Body of pancreas (tissue), 4 donors: Measurements from ENCODE around the gene CDC42EP5. TPM values are rescaled to one million over a fixed set of nuclear protein-coding genes. Genes with fewer than 3 reads are reported as not detected.

Experiments
- ATAC-seq: fragments of 150-250 bp; one replicate; pipeline ENCODE4 v1.9.1; 2016
- DNase-seq, 4 donors: peaks; one replicate each; pipeline ENCODE4 v3.0.0-alpha.2; 2019
- H3K27ac ChIP-seq, 4 donors: fragments of 200-600 bp; sonication (generic); 1 replicate in 3 of 4; 2 replicates in 1 of 4; pipeline versions ENCODE4 v1.5.1 to v1.6.1; 2016 to 2019; ENCODE audit warnings: mild to moderate bottlenecking in 1 of 4, mixed read lengths in 1 of 4, moderate library complexity in 1 of 4
- H3K27me3 ChIP-seq, 2 donors: fragments of 200-600 bp; sonication (generic); one replicate each; pipeline ENCODE4 v1.6.0; 2016; ENCODE audit warnings: mild to moderate bottlenecking in 1 of 2
- H3K36me3 ChIP-seq, 2 donors: fragments of 200-600 bp; sonication (generic); replicated peaks in 1 of 2; 2 replicates each; pipeline ENCODE4 v1.5.1; 2016; ENCODE audit warnings: low read depth in 2 of 2; ENCODE audit not compliant: insufficient read depth in 1 of 2
- H3K4me1 ChIP-seq: fragments of 200-600 bp; sonication (generic); one replicate; pipeline ENCODE4 v1.6.0; 2016
- H3K4me3 ChIP-seq, 2 donors: fragments of 200-600 bp; sonication (generic); 1 replicate in 1 of 2; 2 replicates in 1 of 2; pipeline ENCODE4 v1.5.1; 2016 to 2019
- H3K9me3 ChIP-seq, 3 donors: fragments of 200-600 bp; sonication (generic); 1 replicate in 2 of 3; 2 replicates in 1 of 3; pipeline ENCODE4 v1.5.1; 2016
- CTCF ChIP-seq, 7 experiments: fragments of 450-650 bp in 4 of 7; fragments of 200-600 bp in 3 of 7; sonication (generic) in 3 of 7; IDR thresholded peaks; one replicate each; pipeline ENCODE4 v1.5.1; 2016 to 2019; ENCODE audit warnings: antibody characterized with exemption in 7 of 7
- POLR2A ChIP-seq, 3 donors: fragments of 450-650 bp; IDR thresholded peaks; one replicate each; pipeline ENCODE4 v1.6.1; 2016; ENCODE audit warnings: antibody characterized with exemption in 3 of 3, mild to moderate bottlenecking in 2 of 3
- WGBS, 2 donors: methylation state at CpG; one replicate each; pipeline ENCODE4 v1.1.5; 2017; 5-methylcytosine and 5-hydroxymethylcytosine counted together
- intact Hi-C: fragments of 100-400 bp; cut with DNase I; formaldehyde crosslinking; loops from one replicate; pipeline ENCODE4 v1.15.1; 2023
- total RNA-seq, 2 donors: library from RNA; depleted of rRNA; stranded (reverse); fragments of >200 nt; gene quantifications; one replicate each; pipeline ENCODE4 v1.1.0, GENCODE V29; 2016

Gene CDC42EP5
- total RNA-seq, 2 donors from 2014 or later, result 18.2 to 92.9 TPM

- H3K36me3 ChIP-seq, result peaks cover 26 to 47% of the 10 kb centered on the region in 2 donors
- TF ChIP-seq CTCF (IDR thresholded peaks at IDR 0.05), result no peak
- peak; percentile 25 to 58 (median 57) for TF ChIP-seq POLR2A (IDR thresholded peaks at IDR 0.05)
- no peak overlapping the region for H3K4me3 ChIP-seq
- peaks cover 65% of the 10 kb centered on the region for H3K4me1 ChIP-seq
- ATAC-seq (no peak), DNase-seq (peak; percentile 79 to 92 (median 84))
- H3K9me3 ChIP-seq, result no peaks in the 10 kb centered on the region
- H3K27ac ChIP-seq, result peak overlapping the region; percentile 66 to 99 (median 98)
- 0 to 37% methylated on average over 4 to 15 of the region's 16 CpGs for WGBS, 2 donors
- intact Hi-C loops, result loop anchor here (10.0 kb wide), 1 partner anchor 1215 kb away; the partner anchor contains the start of gene EPN1
- no peaks in the 10 kb centered on the region for H3K27me3 ChIP-seq
Observed at GRCh38 chr19:54459282-54460229, 13.5 kb downstream of the CDC42EP5 start.

DNA sequence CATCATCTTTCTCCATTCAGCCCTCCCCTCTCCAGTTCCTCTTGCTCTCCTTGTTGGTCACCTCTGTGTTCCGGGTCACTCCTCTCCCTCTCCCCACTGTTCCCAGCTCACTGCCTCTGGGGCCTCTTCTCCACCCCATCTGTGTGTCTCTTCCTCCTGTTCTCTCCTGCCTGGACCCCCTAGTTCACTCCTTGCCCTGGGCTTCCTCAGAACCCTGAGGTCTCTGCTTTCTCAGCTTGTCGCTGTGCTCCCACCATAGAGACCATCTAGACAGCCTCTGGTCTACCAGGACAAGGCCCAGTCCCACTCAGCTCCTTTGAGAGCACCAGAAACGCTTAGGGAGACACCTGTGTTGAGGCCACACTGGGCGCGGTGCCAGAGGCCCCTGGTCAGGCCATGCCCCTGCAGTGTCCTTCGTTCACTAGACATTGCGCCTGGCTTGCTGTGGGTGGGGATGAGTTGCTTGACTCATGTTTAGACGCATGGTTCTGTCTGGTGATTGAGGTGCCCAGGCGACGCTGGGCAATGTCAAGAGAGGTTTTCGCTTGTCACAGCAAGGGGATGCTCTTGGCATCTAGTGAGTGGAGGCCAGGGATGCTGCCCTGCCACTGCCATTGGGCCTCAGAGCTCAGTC is 14.3 kb downstream of the CDC42EP5 start:
- DNase-seq, result no peak
- peaks cover 29 to 55% of the 10 kb centered on the region in 2 donors for H3K36me3 ChIP-seq
- ATAC-seq, result no peak
- TF ChIP-seq POLR2A (IDR thresholded peaks at IDR 0.05) (peak in 1 of 3 donors; percentile 6), CTCF (IDR thresholded peaks at IDR 0.05) (no peak)
- H3K27ac ChIP-seq, result peak overlapping the region; percentile 66 to 99 (median 98)
- intact Hi-C loops, result loop anchor here (10.0 kb wide), 1 partner anchor 1216 kb away; the partner anchor contains the start of gene EPN1
- WGBS, 2 donors, result 59 to 71% methylated on average over 7 to 11 of the region's 11 CpGs
- H3K4me1 ChIP-seq, result peaks cover 61% of the 10 kb centered on the region
- no peaks in the 10 kb centered on the region for H3K9me3 ChIP-seq
- no peaks in the 10 kb centered on the region for H3K27me3 ChIP-seq
- no peak overlapping the region for H3K4me3 ChIP-seq

DNA sequence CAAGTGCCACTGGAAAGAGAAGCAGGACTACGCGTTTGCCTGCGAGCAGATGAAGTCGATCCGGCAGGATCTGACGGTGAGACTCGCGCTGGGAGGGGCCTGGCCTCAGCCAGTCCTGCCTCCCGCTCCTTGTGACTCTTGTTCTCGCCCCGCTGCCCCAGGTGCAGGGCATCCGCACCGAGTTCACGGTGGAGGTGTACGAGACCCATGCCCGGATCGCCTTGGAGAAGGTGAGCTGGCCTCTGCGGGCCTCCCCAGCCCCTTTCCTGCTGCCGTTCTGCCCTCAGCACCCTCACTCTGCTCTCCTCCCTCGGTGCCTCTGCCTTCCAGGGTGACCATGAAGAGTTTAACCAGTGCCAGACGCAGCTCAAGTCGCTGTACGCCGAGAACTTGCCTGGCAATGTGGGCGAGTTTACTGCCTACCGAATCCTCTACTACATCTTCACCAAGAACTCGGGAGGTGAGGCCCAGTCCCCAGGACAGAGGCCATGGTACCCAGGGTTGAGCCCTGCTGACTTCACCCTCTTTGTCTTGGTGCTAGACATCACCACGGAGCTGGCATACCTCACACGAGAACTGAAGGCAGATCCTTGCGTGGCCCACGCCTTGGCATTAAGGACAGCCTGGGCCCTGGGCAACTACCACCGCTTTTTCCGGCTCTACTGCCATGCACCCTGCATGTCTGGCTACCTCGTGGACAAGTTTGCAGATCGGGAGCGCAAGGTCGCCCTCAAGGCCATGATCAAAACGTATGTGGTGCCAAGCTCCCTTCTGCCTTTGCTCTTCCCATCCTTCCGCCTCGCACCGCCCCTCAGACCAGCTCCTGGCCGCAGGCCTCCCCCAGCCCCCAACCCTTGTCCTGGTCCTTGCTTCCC is 15.1 kb downstream of the CDC42EP5 start:
- TF ChIP-seq POLR2A (IDR thresholded peaks at IDR 0.05) (no peak), CTCF (IDR thresholded peaks at IDR 0.05) (no peak)
- DNase-seq, result peak in 1 of 4 donors; percentile 13
- no peaks in the 10 kb centered on the region for H3K9me3 ChIP-seq
- H3K27ac ChIP-seq, result peak overlapping the region; percentile 66 to 99 (median 98)
- intact Hi-C loops, result loop anchor here (10.0 kb wide), 1 partner anchor 1217 kb away; the partner anchor contains the start of gene EPN1
- ATAC-seq, result no peak
- 83 to 89% methylated on average over 36 to 42 of the region's 42 CpGs for WGBS, 2 donors
- peaks cover 36 to 62% of the 10 kb centered on the region in 2 donors for H3K36me3 ChIP-seq
- H3K4me1 ChIP-seq, result peaks cover 63% of the 10 kb centered on the region
- H3K4me3 ChIP-seq, result no peak overlapping the region
- H3K27me3 ChIP-seq, result no peaks in the 10 kb centered on the region
